T follicular helper cell (primary cell): ENCODE data around the gene GPC1.

Experiments used
- DNase-seq: peaks from one replicate; pipeline ENCODE4 v3.0.0-alpha.2; 2020; ENCODE audit warnings: low read depth

GPC1 gene

GRCh38 chr2:240456447-240457222 lies 21.2 kb downstream of the GPC1 start:
- no peak for DNase-seq

- DNase-seq: no peak
Observed at GRCh38 chr2:240457223-240458043, 22.0 kb downstream of the GPC1 start.

- no peak for DNase-seq
Observed at GRCh38 chr2:240458044-240458899, 22.8 kb downstream of the GPC1 start.

- DNase-seq: no peak
Observed at GRCh38 chr2:240458900-240459391, 23.5 kb downstream of the GPC1 start.

- DNase-seq: no peak
Observed at GRCh38 chr2:240459401-240460252, 24.2 kb downstream of the GPC1 start.

- no peak for DNase-seq
Observed at GRCh38 chr2:240460253-240460711, 24.8 kb downstream of the GPC1 start.

- no peak for DNase-seq
Observed at GRCh38 chr2:240460781-240461431, 25.4 kb downstream of the GPC1 start.

- no peak for DNase-seq
Observed at GRCh38 chr2:240461471-240462072, 26.1 kb downstream of the GPC1 start.

- DNase-seq: no peak
Observed at GRCh38 chr2:240462073-240462706, 26.7 kb downstream of the GPC1 start.

GRCh38 chr2:240462707-240463273 lies 27.3 kb downstream of the GPC1 start:
- DNase-seq: no peak

- no peak for DNase-seq
Observed at GRCh38 chr2:240463274-240463865, 27.9 kb downstream of the GPC1 start.

- no peak for DNase-seq
Observed at GRCh38 chr2:240463866-240464481, 28.5 kb downstream of the GPC1 start.

- DNase-seq: no peak
Observed at GRCh38 chr2:240464514-240465241, 29.2 kb downstream of the GPC1 start.

- DNase-seq: no peak
Observed at GRCh38 chr2:240465268-240465764, 29.9 kb downstream of the GPC1 start.

- no peak for DNase-seq
Observed at GRCh38 chr2:240465765-240466578, 30.5 kb downstream of the GPC1 start.

GRCh38 chr2:240466579-240467148 lies 31.2 kb downstream of the GPC1 start:
- DNase-seq: no peak
